Activated naive CD8-positive, alpha-beta T cell treated with anti-CD3 and anti-CD28 coated beads for 36 hours (primary cell): Measurements from ENCODE around the gene TBC1D19. TPM values are rescaled to one million over a fixed set of nuclear protein-coding genes. Genes with fewer than 3 reads are reported as not detected.
"Not testable (repeated sequence)": the region's sequence is repeated elsewhere in the genome, so short reads cannot be mapped to it uniquely, and the experiment has no call there.

Experiments
- DNase-seq: peaks from one replicate; pipeline ENCODE4 v3.0.0; 2021
- H3K27ac Mint-ChIP-seq: one replicate; pipeline ENCODE4 v1.8.0; 2022; ENCODE audit warnings: mild to moderate bottlenecking, moderate library complexity, mixed read lengths
- H3K27me3 Mint-ChIP-seq: one replicate; pipeline ENCODE4 v1.8.0; 2022; ENCODE audit warnings: mild to moderate bottlenecking, mixed read lengths
- H3K36me3 Mint-ChIP-seq: one replicate; pipeline ENCODE4 v1.8.0; 2021; ENCODE audit warnings: mild to moderate bottlenecking, mixed read lengths
- H3K4me1 Mint-ChIP-seq: one replicate; pipeline ENCODE4 v1.8.0; 2021; ENCODE audit warnings: mixed read lengths
- H3K4me3 Mint-ChIP-seq: one replicate; pipeline ENCODE4 v1.8.0; 2022; ENCODE audit warnings: mild to moderate bottlenecking, moderate library complexity, mixed read lengths
- H3K9me3 Mint-ChIP-seq: one replicate; pipeline ENCODE4 v1.8.0; 2022; ENCODE audit warnings: mixed read lengths
- total RNA-seq, 2 experiments: library from RNA; stranded (reverse); gene quantifications; one replicate each; pipeline ENCODE4 v1.2.3, GENCODE V29; 2021

Gene TBC1D19
- total RNA-seq, 2 experiments from 2014 or later: 3.1 to 4.2 TPM

GRCh38 chr4:26687728-26688127, 103.8 kb downstream of the TBC1D19 start:
- Mint-ChIP-seq H3K4me3 (no peak overlapping the region), H3K4me1 (no peaks in the 10 kb centered on the region), H3K27me3 (no peaks in the 10 kb centered on the region), H3K27ac (no peak overlapping the region), H3K9me3 (no peaks in the 10 kb centered on the region), H3K36me3 (peaks cover 25% of the 10 kb centered on the region)
- no peak for DNase-seq

- no peak for DNase-seq
- H3K27me3 Mint-ChIP-seq: no peaks in the 10 kb centered on the region
- no peaks in the 10 kb centered on the region for H3K9me3 Mint-ChIP-seq
- H3K36me3 Mint-ChIP-seq: peaks cover 35% of the 10 kb centered on the region
- H3K4me3 Mint-ChIP-seq: no peak overlapping the region
- no peak overlapping the region for H3K27ac Mint-ChIP-seq
- no peaks in the 10 kb centered on the region for H3K4me1 Mint-ChIP-seq
These were observed 106.6 kb downstream of the TBC1D19 start for GRCh38 chr4:26690506-26690905.

DNA sequence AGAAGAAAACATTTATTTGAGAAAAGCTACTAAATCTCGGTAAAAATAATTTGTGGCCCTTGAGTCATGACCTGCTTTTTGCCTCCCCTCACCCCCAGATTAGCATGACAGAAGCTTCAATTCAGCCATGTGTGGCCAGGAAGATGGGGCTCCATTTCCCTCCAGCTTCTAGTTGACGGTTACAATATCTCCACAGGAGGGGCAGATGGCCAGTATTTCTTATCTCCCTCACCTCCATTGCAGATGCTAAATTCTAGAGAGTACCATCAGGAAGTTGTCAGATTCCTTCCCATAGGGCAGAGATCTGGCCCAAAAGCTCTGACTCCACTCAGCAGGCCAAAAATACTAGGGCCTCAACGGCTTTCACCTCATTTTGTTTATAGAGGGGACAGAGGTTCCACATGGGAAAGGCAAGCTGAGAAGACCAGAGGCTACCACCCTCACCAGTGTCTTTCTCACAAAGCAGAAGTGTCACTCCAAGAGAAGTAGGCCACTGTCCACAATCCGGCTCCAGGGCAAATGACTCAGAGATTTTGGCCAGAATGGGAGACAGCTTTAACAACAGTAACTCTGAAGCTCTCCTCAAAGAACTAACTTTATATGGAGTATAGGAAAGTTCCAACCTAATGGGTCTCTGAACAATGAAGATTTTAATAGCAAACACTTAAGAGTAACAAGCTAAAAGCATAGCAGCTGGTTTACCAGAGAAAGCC, 108.3 kb downstream of the TBC1D19 start:
- no peak overlapping the region for H3K27ac Mint-ChIP-seq
- H3K4me1 Mint-ChIP-seq: no peaks in the 10 kb centered on the region
- H3K36me3 Mint-ChIP-seq: peaks cover 36% of the 10 kb centered on the region
- no peak overlapping the region for H3K4me3 Mint-ChIP-seq
- no peak for DNase-seq
- peaks cover 10% of the 10 kb centered on the region for H3K9me3 Mint-ChIP-seq
- no peaks in the 10 kb centered on the region for H3K27me3 Mint-ChIP-seq

- peaks cover 40% of the 10 kb centered on the region for H3K36me3 Mint-ChIP-seq
- peaks cover 21% of the 10 kb centered on the region for H3K9me3 Mint-ChIP-seq
- not testable (repeated sequence) for H3K4me3 Mint-ChIP-seq, H3K27me3 Mint-ChIP-seq, H3K27ac Mint-ChIP-seq, H3K4me1 Mint-ChIP-seq, DNase-seq
These were observed 110.2 kb downstream of the TBC1D19 start for GRCh38 chr4:26694131-26694530.

- Mint-ChIP-seq H3K36me3 (peaks cover 11% of the 10 kb centered on the region), H3K27ac (no peak overlapping the region), H3K27me3 (no peaks in the 10 kb centered on the region), H3K4me3 (no peak overlapping the region), H3K9me3 (peaks cover 21% of the 10 kb centered on the region), H3K4me1 (no peaks in the 10 kb centered on the region)
- DNase-seq: no peak
These were observed 116.2 kb downstream of the TBC1D19 start for GRCh38 chr4:26700110-26700509.

DNA sequence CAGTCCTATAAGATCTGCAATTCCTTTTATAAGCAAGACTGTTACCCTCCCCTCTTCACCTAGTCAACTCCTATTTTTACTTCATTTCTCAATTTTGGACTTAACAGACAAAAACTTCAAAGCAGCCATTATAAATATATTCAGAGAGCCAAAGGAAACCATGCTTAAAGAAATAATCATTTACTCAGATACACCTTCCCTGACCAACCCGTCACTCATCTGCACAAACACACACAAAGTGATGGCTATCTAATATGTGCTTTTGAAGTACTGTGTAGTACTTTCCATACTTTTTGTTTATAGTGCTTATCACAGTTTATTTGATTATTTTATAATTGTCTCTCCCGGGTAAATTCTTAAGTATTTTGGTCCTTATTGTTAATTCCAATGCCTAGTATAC, 117.2 kb downstream of the TBC1D19 start:
- Mint-ChIP-seq H3K4me3 (no peak overlapping the region), H3K4me1 (no peaks in the 10 kb centered on the region), H3K27me3 (no peaks in the 10 kb centered on the region), H3K36me3 (peaks cover 8% of the 10 kb centered on the region), H3K27ac (no peak overlapping the region), H3K9me3 (peaks cover 21% of the 10 kb centered on the region)
- no peak for DNase-seq

DNA sequence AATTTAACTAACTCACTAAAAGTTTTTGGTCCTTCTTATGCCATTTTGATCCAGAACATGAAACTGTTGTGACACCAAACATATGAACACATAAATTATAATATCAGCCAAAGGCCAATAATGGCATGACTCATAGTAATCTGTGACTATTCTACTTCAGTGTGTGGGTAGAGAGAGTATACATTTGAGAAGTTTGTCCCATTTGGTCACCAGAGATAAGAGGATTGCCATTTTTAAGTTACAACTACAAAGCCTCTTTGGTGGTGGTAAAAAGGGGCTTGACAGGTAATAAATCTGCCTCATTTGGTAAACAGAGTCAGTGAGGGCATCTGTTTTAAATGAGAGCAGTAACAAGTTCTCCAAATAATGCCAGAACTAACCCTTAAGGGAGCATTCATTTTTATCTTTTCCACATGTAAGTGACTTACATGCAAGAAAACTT, 117.9 kb downstream of the TBC1D19 start:
- Mint-ChIP-seq H3K36me3 (peaks cover 7% of the 10 kb centered on the region), H3K27ac (no peak overlapping the region), H3K27me3 (no peaks in the 10 kb centered on the region), H3K9me3 (peaks cover 15% of the 10 kb centered on the region), H3K4me1 (no peaks in the 10 kb centered on the region), H3K4me3 (no peak overlapping the region)
- DNase-seq: no peak

- Mint-ChIP-seq H3K27me3 (no peaks in the 10 kb centered on the region), H3K27ac (no peak overlapping the region)
These were observed 123.5 kb downstream of the TBC1D19 start for GRCh38 chr4:26707342-26707741.

GRCh38 chr4:26709246-26709645, 125.4 kb downstream of the TBC1D19 start:
- Mint-ChIP-seq H3K4me1 (no peaks in the 10 kb centered on the region), H3K9me3 (peaks cover 13% of the 10 kb centered on the region), H3K27me3 (no peaks in the 10 kb centered on the region), H3K27ac (no peak overlapping the region), H3K36me3 (peaks cover 16% of the 10 kb centered on the region), H3K4me3 (no peak overlapping the region)
- DNase-seq: no peak

More at GRCh38 chr4:26707342-26707741, 123.5 kb downstream of the TBC1D19 start:
- Mint-ChIP-seq H3K36me3 (peaks cover 16% of the 10 kb centered on the region), H3K9me3 (peaks cover 13% of the 10 kb centered on the region), H3K4me1 (no peaks in the 10 kb centered on the region), H3K4me3 (no peak overlapping the region)
- no peak for DNase-seq

DNA sequence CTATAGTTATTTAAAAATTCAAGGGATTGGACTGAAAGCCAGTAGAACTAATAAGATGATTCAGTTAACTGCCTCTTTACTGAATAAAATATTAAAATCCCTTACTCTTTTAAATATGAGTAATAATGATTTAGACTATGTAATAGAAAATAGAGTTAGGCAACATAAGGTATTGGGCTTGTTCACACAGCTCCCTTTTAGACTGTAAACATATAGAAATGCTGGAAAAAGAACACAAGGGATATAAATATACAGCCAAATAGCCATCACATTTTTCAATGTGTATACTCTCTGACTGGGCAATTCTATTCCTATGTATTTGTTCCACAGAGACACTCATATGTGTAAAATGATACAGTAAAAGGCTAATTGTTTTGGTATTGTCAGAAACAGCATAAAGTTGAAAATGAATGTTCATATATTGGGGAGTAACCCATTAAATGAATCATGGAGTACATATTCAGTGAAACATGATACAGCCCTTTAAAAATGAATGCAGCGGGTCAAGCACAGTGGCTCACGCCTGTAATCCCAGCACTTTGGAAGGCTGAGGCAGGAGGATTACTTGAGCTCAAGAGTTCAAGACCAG, 129.8 kb downstream of the TBC1D19 start:
- H3K36me3 Mint-ChIP-seq: peaks cover 5% of the 10 kb centered on the region
- no peak for DNase-seq
- H3K9me3 Mint-ChIP-seq: peaks cover 7% of the 10 kb centered on the region
- H3K27me3 Mint-ChIP-seq: no peaks in the 10 kb centered on the region
- no peaks in the 10 kb centered on the region for H3K4me1 Mint-ChIP-seq
- no peak overlapping the region for H3K4me3 Mint-ChIP-seq
- H3K27ac Mint-ChIP-seq: no peak overlapping the region

- Mint-ChIP-seq H3K4me3 (no peak overlapping the region), H3K4me1 (no peaks in the 10 kb centered on the region), H3K27me3 (no peaks in the 10 kb centered on the region), H3K36me3 (no peaks in the 10 kb centered on the region), H3K9me3 (no peaks in the 10 kb centered on the region), H3K27ac (no peak overlapping the region)
- DNase-seq: no peak
These were observed 131.9 kb downstream of the TBC1D19 start for GRCh38 chr4:26715636-26716242.

DNA sequence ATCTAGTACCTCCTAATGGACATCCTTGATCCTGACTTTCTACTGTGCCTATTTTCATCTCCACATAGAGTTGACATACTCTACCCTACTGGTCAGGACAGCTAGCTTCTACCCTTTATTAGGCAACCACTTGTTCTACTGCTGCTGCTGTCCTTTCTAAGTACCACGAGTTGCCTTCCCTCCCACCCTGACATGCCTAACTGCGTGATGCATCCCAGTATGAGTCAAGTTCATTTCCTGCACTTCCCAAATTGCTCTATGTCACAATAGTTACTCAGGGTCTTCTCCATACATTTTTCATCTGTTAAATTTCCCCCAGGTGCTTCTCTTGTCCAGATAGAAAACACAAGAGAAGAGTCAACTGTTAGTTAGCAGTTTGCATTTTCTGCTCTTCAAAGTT, 133.4 kb downstream of the TBC1D19 start:
- H3K4me3 Mint-ChIP-seq: no peak overlapping the region
- H3K36me3 Mint-ChIP-seq: no peaks in the 10 kb centered on the region
- DNase-seq: no peak
- H3K27me3 Mint-ChIP-seq: no peaks in the 10 kb centered on the region
- no peak overlapping the region for H3K27ac Mint-ChIP-seq
- H3K4me1 Mint-ChIP-seq: no peaks in the 10 kb centered on the region
- no peaks in the 10 kb centered on the region for H3K9me3 Mint-ChIP-seq

DNA sequence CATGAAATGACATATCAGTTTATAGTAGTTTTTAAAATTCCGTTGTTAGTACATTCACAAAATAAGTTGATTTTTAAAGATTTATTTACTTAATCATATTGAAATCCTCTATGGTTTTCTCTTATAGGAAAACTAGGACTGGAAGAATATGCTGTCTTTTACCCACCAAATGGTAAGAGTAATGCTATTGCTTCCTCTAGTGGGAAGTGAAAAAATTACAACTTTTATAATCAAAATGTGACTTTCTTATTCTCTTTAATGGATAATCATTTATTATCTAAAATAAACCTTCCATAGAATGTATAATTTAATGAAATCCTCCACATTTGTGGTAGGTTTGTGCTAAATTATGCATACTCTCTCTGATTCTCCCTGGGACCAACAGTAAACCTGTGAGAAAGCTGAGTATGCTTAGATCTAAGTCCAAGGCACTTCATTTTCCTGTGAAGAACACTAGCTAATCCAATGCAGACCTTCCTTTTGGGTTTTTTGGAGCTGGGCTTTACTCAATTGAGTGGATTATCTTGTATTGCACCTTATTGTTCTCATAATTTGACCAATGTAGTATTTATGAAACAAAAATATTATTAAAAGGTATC, 136.2 kb downstream of the TBC1D19 start:
- DNase-seq: no peak
- H3K27ac Mint-ChIP-seq: no peak overlapping the region
- no peaks in the 10 kb centered on the region for H3K9me3 Mint-ChIP-seq
- no peaks in the 10 kb centered on the region for H3K36me3 Mint-ChIP-seq
- peaks cover 13% of the 10 kb centered on the region for H3K4me1 Mint-ChIP-seq
- H3K4me3 Mint-ChIP-seq: no peak overlapping the region
- H3K27me3 Mint-ChIP-seq: no peaks in the 10 kb centered on the region

DNA sequence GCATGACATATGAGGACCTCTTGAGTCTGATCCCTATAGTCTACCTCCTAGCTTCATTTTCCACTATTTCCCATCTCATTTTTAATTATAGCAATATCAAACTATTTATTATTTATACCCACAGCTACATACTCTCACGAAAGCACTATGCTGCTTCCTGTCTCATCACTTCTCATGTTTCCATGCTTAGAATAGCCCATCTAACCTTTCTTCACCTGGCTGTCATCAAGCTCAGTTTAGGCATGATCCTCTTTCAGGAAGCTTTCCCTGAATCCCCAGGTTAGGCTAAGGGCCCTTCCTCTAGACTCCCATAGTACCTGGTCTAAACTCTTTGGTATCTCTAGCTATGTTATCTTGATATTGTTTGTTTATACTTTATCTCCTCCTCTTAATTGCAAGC, 137.8 kb downstream of the TBC1D19 start:
- peaks cover 7% of the 10 kb centered on the region for H3K36me3 Mint-ChIP-seq
- DNase-seq: no peak
- H3K27ac Mint-ChIP-seq: no peak overlapping the region
- H3K27me3 Mint-ChIP-seq: no peaks in the 10 kb centered on the region
- H3K9me3 Mint-ChIP-seq: no peaks in the 10 kb centered on the region
- H3K4me1 Mint-ChIP-seq: peaks cover 13% of the 10 kb centered on the region
- H3K4me3 Mint-ChIP-seq: no peak overlapping the region

- Mint-ChIP-seq H3K27ac (no peak overlapping the region), H3K4me3 (no peak overlapping the region), H3K27me3 (no peaks in the 10 kb centered on the region), H3K4me1 (peaks cover 13% of the 10 kb centered on the region), H3K36me3 (peaks cover 7% of the 10 kb centered on the region), H3K9me3 (no peaks in the 10 kb centered on the region)
- peak; percentile 8 for DNase-seq
These were observed 139.3 kb downstream of the TBC1D19 start for GRCh38 chr4:26723216-26723615.
